H1 (cell line): Measurements from ENCODE around the gene MBNL3. TPM values are rescaled to one million over a fixed set of nuclear protein-coding genes. Genes with fewer than 3 reads are reported as not detected.

Source experiments
- CHD7 ChIP-seq: fragments of 300-600 bp; sonication (generic); IDR thresholded peaks from 2 replicates; pipeline ENCODE4 v1.7.1; 2012; ENCODE audit warnings: low read length, moderate library complexity, mild to moderate bottlenecking, inconsistent platforms; ENCODE audit not compliant: insufficient replicate concordance
- CREB1 ChIP-seq: IDR thresholded peaks from 2 replicates; pipeline ENCODE4 v1.6.1; 2012; ENCODE audit warnings: inconsistent platforms
- EGR1 ChIP-seq: IDR thresholded peaks from 2 replicates; pipeline ENCODE4 v1.6.1; 2011; ENCODE audit warnings: low read depth, low read length, borderline replicate concordance
- NRF1 ChIP-seq: IDR thresholded peaks from 2 replicates; pipeline ENCODE4 v1.6.1; 2011; ENCODE audit warnings: mild to moderate bottlenecking, low read depth, low read length, improper control_type of control experiment
- RBBP5 ChIP-seq: IDR thresholded peaks from 2 replicates; pipeline ENCODE4 v1.7.1; 2012; ENCODE audit warnings: low read depth, mild to moderate bottlenecking, inconsistent platforms, low read length, moderate library complexity, borderline replicate concordance
- SP1 ChIP-seq: IDR thresholded peaks from 2 replicates; pipeline ENCODE4 v1.6.1; 2011; ENCODE audit warnings: low read depth, low read length
- SRF ChIP-seq: IDR thresholded peaks from 2 replicates; pipeline ENCODE4 v1.6.1; 2011; ENCODE audit warnings: mild to moderate bottlenecking, low read depth, low read length, moderate library complexity
- TAF1 ChIP-seq: IDR thresholded peaks from 2 replicates; pipeline ENCODE4 v1.6.1; 2011; ENCODE audit warnings: mild to moderate bottlenecking, low read depth, low read length
- TBP ChIP-seq: IDR thresholded peaks from 2 replicates; pipeline ENCODE4 v1.6.1; 2011; ENCODE audit warnings: low read depth, low read length, improper control_type of control experiment
- polyA plus RNA-seq, 7 experiments: library from polyadenylated mRNA; depleted of rRNA in 3 of 7; stranded (reverse) in 5 of 7; unstranded in 2 of 7; fragments of >200 nt in 5 of 7; fragments of 200-250 nt in 2 of 7; gene quantifications; 1 replicate in 5 of 7; 2 replicates in 1 of 7; 4 replicates in 1 of 7; pipeline versions ENCODE4 v1.2.1 to v1.2.3, GENCODE V29; 2011 to 2013; ENCODE audit warnings: missing spikeins in 2 of 7, mixed read lengths in 2 of 7
- total RNA-seq: library from RNA; stranded (reverse); fragmentation: NEBNext Ultra II Directional; extraction: Animal tissue kit (Norgen Biotek cat#: 25700); gene quantifications from 2 replicates; pipeline ENCODE4 v1.2.1, GENCODE V29; 2021
- TF ChIP-seq, protein P1 (sequence below), 3 experiments: IDR thresholded peaks; 1 replicate in 2 of 3; 2 replicates in 1 of 3; pipeline versions ENCODE4 v1.5.1 to v1.6.1; 2011; ENCODE audit warnings: low read length in 3 of 3, mild to moderate bottlenecking in 3 of 3, inconsistent platforms in 2 of 3, low read depth in 1 of 3, moderate library complexity in 1 of 3; ENCODE audit not compliant: insufficient read depth in 1 of 3; ENCODE audit errors: control extremely low read depth in 1 of 3

Gene MBNL3
- total and polyA plus RNA-seq, 2 of the 8 experiments (the other 6 are each of a cell fraction or from before 2014, with no cell fraction given): 3.5 to 4.3 TPM

DNA sequence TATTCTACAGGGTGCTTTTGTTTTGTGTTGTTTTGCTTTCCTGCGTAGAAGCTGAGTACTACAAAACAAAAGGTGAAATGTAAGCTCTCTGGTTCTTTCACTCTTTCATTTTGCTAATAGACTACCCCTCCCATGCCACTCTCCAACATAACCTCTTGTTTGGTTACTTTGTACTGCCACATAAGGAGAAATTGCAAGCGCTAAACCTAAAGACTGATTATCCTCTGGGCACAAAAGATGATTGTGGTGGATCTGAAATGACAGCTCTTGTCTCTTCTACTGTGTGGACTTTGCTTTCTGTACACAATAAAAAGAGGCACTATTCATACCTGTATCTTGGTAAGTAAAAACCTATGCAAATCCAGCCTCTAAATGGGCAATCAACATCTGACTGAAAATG is 5.3 kb downstream of the MBNL3 start (continued):
- TF ChIP-seq, protein P1, sequence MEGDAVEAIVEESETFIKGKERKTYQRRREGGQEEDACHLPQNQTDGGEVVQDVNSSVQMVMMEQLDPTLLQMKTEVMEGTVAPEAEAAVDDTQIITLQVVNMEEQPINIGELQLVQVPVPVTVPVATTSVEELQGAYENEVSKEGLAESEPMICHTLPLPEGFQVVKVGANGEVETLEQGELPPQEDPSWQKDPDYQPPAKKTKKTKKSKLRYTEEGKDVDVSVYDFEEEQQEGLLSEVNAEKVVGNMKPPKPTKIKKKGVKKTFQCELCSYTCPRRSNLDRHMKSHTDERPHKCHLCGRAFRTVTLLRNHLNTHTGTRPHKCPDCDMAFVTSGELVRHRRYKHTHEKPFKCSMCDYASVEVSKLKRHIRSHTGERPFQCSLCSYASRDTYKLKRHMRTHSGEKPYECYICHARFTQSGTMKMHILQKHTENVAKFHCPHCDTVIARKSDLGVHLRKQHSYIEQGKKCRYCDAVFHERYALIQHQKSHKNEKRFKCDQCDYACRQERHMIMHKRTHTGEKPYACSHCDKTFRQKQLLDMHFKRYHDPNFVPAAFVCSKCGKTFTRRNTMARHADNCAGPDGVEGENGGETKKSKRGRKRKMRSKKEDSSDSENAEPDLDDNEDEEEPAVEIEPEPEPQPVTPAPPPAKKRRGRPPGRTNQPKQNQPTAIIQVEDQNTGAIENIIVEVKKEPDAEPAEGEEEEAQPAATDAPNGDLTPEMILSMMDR (IDR thresholded peaks at IDR 0.05; ENCODE audit: control extremely low read depth in 1 of 3, insufficient read depth in 1 of 3, low read depth in 1 of 3, low read length in 3 of 3): no peak
- no peak for TF ChIP-seq SRF
- TF ChIP-seq TAF1: no peak
- TF ChIP-seq CREB1: no peak
- TF ChIP-seq RBBP5: no peak
- no peak for TF ChIP-seq TBP
- TF ChIP-seq NRF1: no peak
- no peak for TF ChIP-seq EGR1
- no peak for TF ChIP-seq SP1
- TF ChIP-seq CHD7: no peak
